IMR-90 (cell line): ENCODE measurements around the gene CTBP2. TPM values are rescaled to one million over a fixed set of nuclear protein-coding genes. Genes with fewer than 3 reads are reported as not detected.
"Not testable (repeated sequence)": the region's sequence is repeated elsewhere in the genome, so short reads cannot be mapped to it uniquely, and the experiment has no call there.

ENCODE experiments used
- ATAC-seq: fragments of 200-7000 bp; cut with Tn5 transposase; 2 replicates; pipeline ENCODE4 v1.9.1; 2020; ENCODE audit warnings: low read depth, mild to moderate bottlenecking, moderate library complexity
- BruUV-seq: library from RNA; stranded (reverse); fragments of 400-500 nt; replicated peaks from 2 replicates; lab custom pipeline; 2021; lab: Mats Ljungman, UMichigan
- CTCF ChIA-PET: fragments of 300-600 bp; formaldehyde crosslinking; extraction: SDS; loops from one replicate; lab custom pipeline; 2021; ENCODE audit warnings: antibody characterized with exemption; lab: Yijun Ruan, JAX
- POLR2A ChIA-PET: fragments of 300-600 bp; sonication (Branson Sonifier 250); formaldehyde crosslinking; loops from one replicate; lab custom pipeline; 2022; ENCODE audit warnings: antibody characterized with exemption; ENCODE audit not compliant: unreplicated experiment; lab: Charles Lee
- DNase-seq: peaks from one replicate; pipeline ENCODE4 v3.0.0; 2013
- H2AFZ ChIP-seq: replicated peaks from 2 replicates; pipeline ENCODE3; 2013; ENCODE audit warnings: low read length, mild to moderate bottlenecking; ENCODE audit not compliant: poor library complexity
- H2AK5ac ChIP-seq: 2 replicates; pipeline ENCODE4 v1.6.1; 2013; ENCODE audit warnings: low read depth, low read length, inconsistent platforms
- H2AK9ac ChIP-seq: replicated peaks from 2 replicates; pipeline ENCODE3; 2013; ENCODE audit warnings: mild to moderate bottlenecking, low read depth, low read length, moderate library complexity; ENCODE audit not compliant: poor library complexity
- H2BK120ac ChIP-seq: 2 replicates; pipeline ENCODE4 v1.6.1; 2013; ENCODE audit warnings: low read depth, low read length, inconsistent platforms
- H2BK15ac ChIP-seq: 3 replicates; pipeline ENCODE4 v1.6.1; 2013; ENCODE audit warnings: low read depth, low read length, inconsistent platforms
- H2BK20ac ChIP-seq: 2 replicates; pipeline ENCODE4 v1.6.1; 2013; ENCODE audit warnings: low read depth, mild to moderate bottlenecking, inconsistent platforms, low read length, moderate library complexity
- H2BK5ac ChIP-seq: 2 replicates; pipeline ENCODE4 v1.6.1; 2013; ENCODE audit warnings: mild to moderate bottlenecking, low read depth, low read length, inconsistent platforms; ENCODE audit not compliant: poor library complexity, severe bottlenecking
- H3K14ac ChIP-seq: replicated peaks from 2 replicates; pipeline ENCODE4 v1.6.1; 2013; ENCODE audit warnings: low read depth, low read length, inconsistent platforms
- H3K18ac ChIP-seq: 2 replicates; pipeline ENCODE4 v1.6.1; 2013; ENCODE audit warnings: low read depth, low read length, control low read depth
- H3K23ac ChIP-seq: 2 replicates; pipeline ENCODE4 v1.6.1; 2013; ENCODE audit warnings: low read depth, low read length, inconsistent platforms
- H3K27ac ChIP-seq: 2 replicates; pipeline ENCODE4 v1.5.1; 2013; ENCODE audit warnings: mild to moderate bottlenecking, control low read depth, low read length; ENCODE audit not compliant: insufficient read depth
- H3K27me3 ChIP-seq: 2 replicates; pipeline ENCODE4 v1.6.1; 2013; ENCODE audit warnings: low read length; ENCODE audit not compliant: control insufficient read depth, insufficient read depth
- H3K36me3 ChIP-seq: 2 replicates; pipeline ENCODE4 v1.6.1; 2013; ENCODE audit warnings: low read length, mixed read lengths; ENCODE audit not compliant: control insufficient read depth, insufficient read depth
- H3K4ac ChIP-seq: 2 replicates; pipeline ENCODE4 v1.6.1; 2013; ENCODE audit warnings: low read depth, low read length, inconsistent platforms
- H3K4me1 ChIP-seq: 2 replicates; pipeline ENCODE4 v1.6.1; 2013; ENCODE audit warnings: low read length, mixed read lengths; ENCODE audit not compliant: control insufficient read depth, insufficient read depth
- H3K4me2 ChIP-seq: 2 replicates; pipeline ENCODE4 v1.6.1; 2013; ENCODE audit warnings: low read depth, mild to moderate bottlenecking, control low read depth, low read length, moderate library complexity
- H3K4me3 ChIP-seq: 2 replicates; pipeline ENCODE4 v1.5.1; 2013; ENCODE audit warnings: low read depth, mild to moderate bottlenecking, control low read depth, low read length, moderate library complexity; ENCODE audit not compliant: insufficient read depth
- H3K56ac ChIP-seq: 2 replicates; pipeline ENCODE4 v1.6.1; 2013; ENCODE audit warnings: low read length, inconsistent platforms; ENCODE audit not compliant: insufficient read depth; ENCODE audit errors: extremely low read depth
- H3K79me1 ChIP-seq, 2 experiments: 2 replicates each; pipeline ENCODE4 v1.6.1; 2013; ENCODE audit warnings: low read length in 2 of 2, inconsistent platforms in 1 of 2, low read depth in 1 of 2
- H3K9ac ChIP-seq: 2 replicates; pipeline ENCODE4 v1.6.1; 2013; ENCODE audit warnings: low read depth, low read length, control low read depth
- H3K9me1 ChIP-seq: 2 replicates; pipeline ENCODE4 v1.6.1; 2013; ENCODE audit warnings: low read length, inconsistent platforms; ENCODE audit not compliant: insufficient read depth
- H3K9me3 ChIP-seq: 2 replicates; pipeline ENCODE4 v1.6.1; 2013; ENCODE audit warnings: low read length; ENCODE audit not compliant: control insufficient read depth, insufficient read depth
- H4K20me1 ChIP-seq: 2 replicates; pipeline ENCODE4 v1.6.1; 2013; ENCODE audit warnings: low read length, inconsistent platforms; ENCODE audit not compliant: insufficient read depth
- H4K5ac ChIP-seq: 2 replicates; pipeline ENCODE4 v1.6.1; 2013; ENCODE audit warnings: mild to moderate bottlenecking, low read depth, low read length, control low read depth
- H4K8ac ChIP-seq, 2 experiments: 2 replicates each; pipeline ENCODE4 v1.6.1; 2013; ENCODE audit warnings: low read depth in 2 of 2, low read length in 2 of 2, control low read depth in 1 of 2, inconsistent platforms in 1 of 2
- H4K91ac ChIP-seq: 2 replicates; pipeline ENCODE4 v1.6.1; 2013; ENCODE audit warnings: low read depth, low read length, inconsistent platforms; ENCODE audit not compliant: insufficient read depth
- whole genome bisulfite sequencing, 2 experiments: methylation state at CpG; one replicate each; pipeline versions ENCODE4 v1.1.5 to v1.1.7; 2013; ENCODE audit warnings: missing lambda C conversion rate in 2 of 2; ENCODE audit not compliant: insufficient read length in 1 of 2; ENCODE audit errors: extremely low coverage in 2 of 2; 5-methylcytosine and 5-hydroxymethylcytosine counted together
- dilution Hi-C: fragments of 300-500 bp; cut with HindIII; formaldehyde crosslinking; loops from one replicate; pipeline ENCODE4 v1.14.3; 2018; ENCODE audit warnings: low sequenced_read_pairs; ENCODE audit not compliant: unreplicated experiment
- in situ Hi-C: fragments of 300-500 bp; cut with MboI; formaldehyde crosslinking; loops from 3 replicates; pipeline ENCODE4 v1.14.3; 2019; ENCODE audit warnings: low sequenced_read_pairs, inconsistent platforms, mixed read lengths
- intact Hi-C: fragments of 100-400 bp; cut with micrococcal nuclease; formaldehyde crosslinking; loops from 2 replicates; pipeline ENCODE4 v1.10.0; 2022
- polyA plus RNA-seq, 3 experiments: library from polyadenylated mRNA; depleted of rRNA; stranded (reverse); fragments of >200 nt; gene quantifications; 2 replicates each; pipeline ENCODE4 v1.2.3, GENCODE V29; 2012; ENCODE audit warnings: low replicate concordance in 1 of 3
- total RNA-seq: library from RNA; depleted of rRNA; stranded (reverse); fragments of >200 nt; gene quantifications from 2 replicates; pipeline ENCODE4 v1.2.3, GENCODE V29; 2012

The CTBP2 gene
- total and polyA plus RNA-seq, 2 of the 4 experiments (the other 2 are of a cell fraction): 81.0 to 86.6 TPM

- dilution Hi-C loops, H3K14ac ChIP-seq, H2BK5ac ChIP-seq, H4K20me1 ChIP-seq, H3K9me3 ChIP-seq, BruUV-seq, H4K91ac ChIP-seq, H3K9me1 ChIP-seq, H2BK120ac ChIP-seq, CTCF ChIA-PET, H2AFZ ChIP-seq, ATAC-seq, H3K79me1 ChIP-seq, H3K4me1 ChIP-seq, H4K8ac ChIP-seq, H2BK20ac ChIP-seq, DNase-seq, H3K27ac ChIP-seq, H3K36me3 ChIP-seq, in situ Hi-C loops, intact Hi-C loops, H4K5ac ChIP-seq, H2AK5ac ChIP-seq, H3K56ac ChIP-seq, H3K4me2 ChIP-seq, H2AK9ac ChIP-seq, H3K4ac ChIP-seq, H3K9ac ChIP-seq, H2BK15ac ChIP-seq, H3K18ac ChIP-seq, H3K23ac ChIP-seq, POLR2A ChIA-PET, H3K4me3 ChIP-seq: not testable (repeated sequence)
- no CpG with 5 or more reads among the region's 3 CpGs for WGBS, 2 experiments
- peaks cover 11% of the 10 kb centered on the region for H3K27me3 ChIP-seq
Observed at GRCh38 chr10:125179107-125179506, 18.7 kb upstream of the CTBP2 start.
